ENCODE data around the gene DAO. TPM values are rescaled to one million over a fixed set of nuclear protein-coding genes. Genes with fewer than 3 reads are reported as not detected.
A peak's percentile ranks its signal among the peaks of the same experiment; 100 is the strongest.

The DAO gene
- total RNA-seq, 4 donors from 2014 or later = not detected

DNA sequence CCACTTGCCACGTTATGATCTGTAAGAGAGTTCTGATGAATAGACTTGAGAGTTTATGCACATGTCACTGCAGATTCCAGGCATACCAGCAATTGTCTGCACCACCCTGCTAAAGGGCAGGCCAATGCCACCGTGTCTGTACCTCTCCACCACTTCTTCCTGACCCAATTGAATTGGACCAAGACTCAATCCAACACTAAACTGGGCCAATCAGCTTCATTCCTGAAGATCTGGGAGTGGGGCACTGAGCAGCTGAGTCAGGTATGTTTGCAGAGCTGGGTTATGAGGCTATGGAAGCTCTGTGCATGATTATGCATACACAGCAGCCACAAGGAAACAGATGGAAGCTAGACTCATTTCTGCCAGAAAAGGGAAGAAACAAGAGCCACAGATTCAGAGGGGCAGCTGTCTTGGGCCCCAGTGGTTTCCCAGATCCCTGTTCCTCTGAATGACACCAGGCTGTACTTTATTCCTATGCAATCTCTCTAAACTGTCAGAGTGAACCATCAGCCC, 28.0 kb downstream of the DAO start:
- Histone ChIP-seq H3K4me3 (replicated peaks in 1 of 3) (no peak overlapping the region), H3K4me1 (no peaks in the 10 kb centered on the region), H3K27me3 (no peaks in the 10 kb centered on the region), H3K9me3 (no peaks in the 10 kb centered on the region), H3K27ac (no peak overlapping the region), H3K36me3 (no peaks in the 10 kb centered on the region)
- TF ChIP-seq, protein P1, sequence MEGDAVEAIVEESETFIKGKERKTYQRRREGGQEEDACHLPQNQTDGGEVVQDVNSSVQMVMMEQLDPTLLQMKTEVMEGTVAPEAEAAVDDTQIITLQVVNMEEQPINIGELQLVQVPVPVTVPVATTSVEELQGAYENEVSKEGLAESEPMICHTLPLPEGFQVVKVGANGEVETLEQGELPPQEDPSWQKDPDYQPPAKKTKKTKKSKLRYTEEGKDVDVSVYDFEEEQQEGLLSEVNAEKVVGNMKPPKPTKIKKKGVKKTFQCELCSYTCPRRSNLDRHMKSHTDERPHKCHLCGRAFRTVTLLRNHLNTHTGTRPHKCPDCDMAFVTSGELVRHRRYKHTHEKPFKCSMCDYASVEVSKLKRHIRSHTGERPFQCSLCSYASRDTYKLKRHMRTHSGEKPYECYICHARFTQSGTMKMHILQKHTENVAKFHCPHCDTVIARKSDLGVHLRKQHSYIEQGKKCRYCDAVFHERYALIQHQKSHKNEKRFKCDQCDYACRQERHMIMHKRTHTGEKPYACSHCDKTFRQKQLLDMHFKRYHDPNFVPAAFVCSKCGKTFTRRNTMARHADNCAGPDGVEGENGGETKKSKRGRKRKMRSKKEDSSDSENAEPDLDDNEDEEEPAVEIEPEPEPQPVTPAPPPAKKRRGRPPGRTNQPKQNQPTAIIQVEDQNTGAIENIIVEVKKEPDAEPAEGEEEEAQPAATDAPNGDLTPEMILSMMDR (IDR thresholded peaks at IDR 0.05) = no peak
- no peak for TF ChIP-seq POLR2A (IDR thresholded peaks at IDR 0.05)
- 5 to 21% methylated on average over 2 of the region's 2 CpGs for WGBS, 2 donors
- no peak for DNase-seq
- intact Hi-C loops (cut with DNase I) = no loop called here

DNA sequence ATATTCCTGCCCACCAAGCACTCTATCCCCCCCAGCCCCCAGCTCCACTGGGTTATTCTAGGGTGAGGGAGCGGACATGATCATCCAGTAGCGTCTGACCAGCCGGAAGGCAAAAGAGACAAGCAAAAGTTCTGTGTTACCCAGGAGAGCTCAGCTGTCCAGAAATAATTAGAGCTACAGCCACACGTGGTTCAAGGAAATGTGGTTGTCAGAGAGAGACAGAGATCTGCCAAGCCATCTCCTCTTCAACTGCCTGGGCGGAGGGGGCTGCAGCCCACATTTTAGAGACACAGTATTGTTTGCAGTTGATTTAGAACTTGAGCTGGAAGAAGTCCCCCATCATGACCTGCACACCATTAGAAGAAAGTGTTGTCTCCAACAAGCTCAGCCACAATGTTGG, 30.4 kb downstream of the DAO start:
- TF ChIP-seq, protein P1 (IDR thresholded peaks at IDR 0.05) = no peak
- TF ChIP-seq POLR2A (IDR thresholded peaks at IDR 0.05) = no peak
- no peak for DNase-seq
- Histone ChIP-seq H3K4me1 (peaks cover 3 to 8% of the 10 kb centered on the region in 2 donors), H3K4me3 (replicated peaks in 1 of 3) (no peak overlapping the region), H3K36me3 (no peaks in the 10 kb centered on the region), H3K27ac (no peak overlapping the region), H3K27me3 (no peaks in the 10 kb centered on the region), H3K9me3 (no peaks in the 10 kb centered on the region)
- intact Hi-C loops (cut with DNase I) = no loop called here
- 83 to 88% methylated on average over 5 of the region's 5 CpGs for WGBS, 2 donors

DNA sequence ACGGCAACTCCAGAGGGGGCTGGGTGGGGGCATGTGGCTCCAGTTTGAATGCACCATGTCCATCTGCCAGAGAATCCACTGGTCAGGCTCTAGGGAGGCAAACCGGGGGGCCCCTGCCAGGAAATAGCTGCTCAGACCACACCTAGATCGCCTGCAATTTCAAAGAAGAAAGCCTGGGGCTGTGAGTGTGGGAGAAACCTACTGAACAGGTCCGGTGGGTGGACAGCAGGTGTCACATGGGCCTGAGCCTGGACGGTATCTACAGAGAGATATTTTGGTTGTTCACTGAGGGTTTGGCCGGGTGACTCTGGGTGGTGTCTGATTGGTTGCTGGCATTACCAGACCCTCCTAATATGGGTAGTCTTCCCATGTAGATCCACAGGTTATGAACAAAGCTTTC, 32.0 kb downstream of the DAO start:
- no peak overlapping the region for H3K27ac ChIP-seq
- no peaks in the 10 kb centered on the region for H3K27me3 ChIP-seq
- intact Hi-C loops (cut with DNase I) = no loop called here
- TF ChIP-seq POLR2A (IDR thresholded peaks at IDR 0.05) = no peak
- TF ChIP-seq, protein P1 (IDR thresholded peaks at IDR 0.05) = no peak
- peaks cover 3 to 8% of the 10 kb centered on the region in 2 donors for H3K4me1 ChIP-seq
- no peaks in the 10 kb centered on the region for H3K36me3 ChIP-seq
- DNase-seq = no peak
- H3K9me3 ChIP-seq = no peaks in the 10 kb centered on the region
- WGBS, 2 donors = 68 to 80% methylated on average over 5 to 6 of the region's 6 CpGs
- no peak overlapping the region for H3K4me3 ChIP-seq (replicated peaks in 1 of 3)

DNA sequence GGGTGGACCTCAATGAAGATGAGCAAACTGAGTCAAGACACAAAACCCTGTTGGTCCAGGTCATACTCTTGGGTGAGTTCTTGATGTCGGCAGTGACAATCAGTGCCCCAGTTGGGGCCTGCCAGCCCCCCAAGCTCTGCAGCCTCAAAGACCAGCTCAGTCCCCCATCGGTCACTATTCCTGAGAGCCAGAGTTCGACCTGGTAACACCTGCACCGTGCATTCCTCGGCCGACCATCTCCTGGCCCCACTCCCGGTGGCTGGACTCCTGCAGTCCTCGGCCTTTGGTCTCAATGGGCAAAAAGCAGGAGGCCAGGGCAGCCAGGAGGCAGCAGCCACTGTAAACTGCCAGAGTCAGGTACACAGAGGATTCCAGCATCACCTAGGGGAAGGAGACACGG, 32.5 kb downstream of the DAO start:
- TF ChIP-seq, protein P1 (IDR thresholded peaks at IDR 0.05) = no peak
- TF ChIP-seq POLR2A (IDR thresholded peaks at IDR 0.05) = no peak
- no peaks in the 10 kb centered on the region for H3K27me3 ChIP-seq
- H3K9me3 ChIP-seq = no peaks in the 10 kb centered on the region
- intact Hi-C loops (cut with DNase I) = no loop called here
- no peak for DNase-seq
- H3K4me1 ChIP-seq = peaks cover 3 to 8% of the 10 kb centered on the region in 2 donors
- no peak overlapping the region for H3K4me3 ChIP-seq (replicated peaks in 1 of 3)
- no peak overlapping the region for H3K27ac ChIP-seq
- H3K36me3 ChIP-seq = no peaks in the 10 kb centered on the region
- WGBS, 2 donors = 93 to 98% methylated on average over 4 to 9 of the region's 9 CpGs

DNA sequence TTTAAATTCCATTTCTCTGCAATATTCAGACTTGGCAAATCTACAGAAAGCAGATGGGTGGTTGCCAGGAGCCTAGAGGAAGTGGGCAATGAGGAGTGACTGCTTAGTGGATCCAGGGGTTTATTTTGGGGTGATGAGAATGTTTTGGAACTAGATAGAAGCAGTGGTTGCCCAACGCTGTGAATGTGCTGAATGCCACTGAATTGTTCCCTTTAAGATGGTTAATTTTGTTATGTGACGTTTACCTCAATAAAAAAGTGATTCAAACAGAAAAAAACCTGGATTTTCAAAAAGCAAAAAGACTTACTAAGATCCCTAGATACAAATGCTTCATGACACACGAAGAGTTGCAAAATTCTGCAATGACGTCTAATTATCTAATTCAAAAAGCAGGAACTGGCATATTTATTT, 34.2 kb downstream of the DAO start:
- Histone ChIP-seq H3K4me1 (peaks cover 3 to 8% of the 10 kb centered on the region in 2 donors), H3K27ac (no peak overlapping the region), H3K27me3 (no peaks in the 10 kb centered on the region), H3K9me3 (no peaks in the 10 kb centered on the region), H3K36me3 (no peaks in the 10 kb centered on the region), H3K4me3 (replicated peaks in 1 of 3) (no peak overlapping the region)
- peak; percentile 37 to 52 for DNase-seq
- intact Hi-C loops (cut with DNase I) = no loop called here
- TF ChIP-seq POLR2A (IDR thresholded peaks at IDR 0.05) = no peak
- TF ChIP-seq, protein P1 (IDR thresholded peaks at IDR 0.05) = no peak
- WGBS, 2 donors = 33 to 46% methylated on average over 4 of the region's 4 CpGs
